Measurements from ENCODE around the gene COL23A1.
"Not testable (repeated sequence)": the region's sequence is repeated elsewhere in the genome, so short reads cannot be mapped to it uniquely, and the experiment has no call there.

Gene COL23A1

DNA sequence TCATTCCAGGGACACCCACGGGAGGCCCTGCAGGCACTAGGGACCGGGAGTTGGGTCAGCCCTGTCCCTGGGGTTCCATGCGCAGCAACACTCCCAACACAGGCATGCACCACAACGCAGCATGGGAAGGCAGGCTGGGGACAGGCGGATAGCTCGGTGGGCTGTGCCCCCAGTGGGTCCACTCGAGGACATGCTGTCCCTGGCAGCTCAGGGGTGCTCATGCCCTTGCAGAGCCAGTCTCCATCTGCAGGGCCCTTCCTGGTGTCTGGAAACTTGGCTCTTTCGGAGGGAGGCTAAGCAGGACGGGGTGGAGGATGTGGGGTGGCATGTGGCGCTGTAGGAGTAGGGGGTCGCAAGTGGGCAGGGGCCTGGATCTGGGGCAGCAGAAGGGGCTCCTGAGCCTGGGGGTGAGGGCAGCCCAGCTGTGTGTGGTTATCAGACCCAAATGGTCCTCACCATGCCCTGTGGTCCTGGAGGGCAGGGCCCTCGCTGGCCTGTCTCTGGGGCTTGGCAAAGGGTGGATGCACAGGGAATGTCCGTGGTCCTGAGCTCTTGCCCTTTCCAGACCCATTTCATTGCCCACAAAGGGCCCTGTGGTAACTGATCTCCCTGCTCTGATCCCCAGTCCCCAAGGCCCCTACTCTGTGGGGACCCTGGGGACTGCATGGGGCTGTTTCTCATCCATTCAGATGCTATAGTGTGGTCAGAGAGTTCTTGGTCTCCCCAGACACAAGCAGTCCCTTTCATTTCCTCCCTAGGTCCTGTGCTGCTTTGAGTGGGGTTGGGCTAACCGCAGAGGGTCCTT lies 267.3 kb downstream of the COL23A1 start:
- H3K9ac ChIP-seq (ENCODE audit: low read depth, low read length): no peak overlapping the region
- H3K4me3 ChIP-seq (ENCODE audit: low read depth, low read length): no peak overlapping the region
- no peaks in the 10 kb centered on the region for H3K9me3 ChIP-seq (ENCODE audit: control insufficient read depth, insufficient read depth, low read length)
- no peak overlapping the region for H3K27ac ChIP-seq (ENCODE audit: low read depth, low read length)
- H3K27me3 ChIP-seq (ENCODE audit: control insufficient read depth, insufficient read depth, low read length): no peaks in the 10 kb centered on the region
- no peaks in the 10 kb centered on the region for H3K4me1 ChIP-seq (ENCODE audit: control insufficient read depth, insufficient read depth, low read length)
- no peaks in the 10 kb centered on the region for H3K36me3 ChIP-seq (ENCODE audit: control insufficient read depth, insufficient read depth, low read length)

DNA sequence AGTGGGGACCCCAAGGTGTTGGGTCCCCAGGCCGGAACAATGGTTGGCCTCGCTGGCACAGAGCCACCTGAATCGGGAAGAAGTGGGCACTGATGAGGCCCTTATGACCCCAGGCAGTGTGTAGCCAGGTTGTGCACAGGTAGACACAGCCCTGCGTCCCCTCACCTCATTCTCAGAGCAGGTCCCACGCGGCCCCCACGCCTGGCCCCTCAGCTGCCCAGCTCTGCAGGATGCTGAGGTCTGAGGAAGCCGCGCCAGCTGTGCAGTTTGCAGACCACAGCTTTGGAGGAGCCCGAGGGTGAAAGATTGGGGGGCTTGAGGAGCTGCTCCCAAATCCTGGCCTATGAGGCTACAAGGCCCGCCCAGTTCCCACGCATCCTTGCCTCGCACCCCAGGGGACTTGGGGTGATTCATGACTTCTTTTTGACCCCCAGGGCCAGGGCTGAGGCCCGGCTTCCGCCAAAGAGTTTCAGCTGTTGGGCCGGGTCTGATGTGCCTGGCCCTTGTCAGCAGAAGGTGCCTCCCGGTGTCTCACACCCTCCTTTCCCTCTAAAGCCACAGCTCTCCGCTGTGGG lies 269.8 kb downstream of the COL23A1 start:
- Histone ChIP-seq H3K9ac (ENCODE audit: low read depth, low read length) (no peak overlapping the region), H3K9me3 (ENCODE audit: control insufficient read depth, insufficient read depth, low read length) (no peaks in the 10 kb centered on the region), H3K27ac (ENCODE audit: low read depth, low read length) (no peak overlapping the region), H3K36me3 (ENCODE audit: control insufficient read depth, insufficient read depth, low read length) (no peaks in the 10 kb centered on the region), H3K27me3 (ENCODE audit: control insufficient read depth, insufficient read depth, low read length) (no peaks in the 10 kb centered on the region), H3K4me1 (ENCODE audit: control insufficient read depth, insufficient read depth, low read length) (no peaks in the 10 kb centered on the region), H3K4me3 (ENCODE audit: low read depth, low read length) (no peak overlapping the region)

DNA sequence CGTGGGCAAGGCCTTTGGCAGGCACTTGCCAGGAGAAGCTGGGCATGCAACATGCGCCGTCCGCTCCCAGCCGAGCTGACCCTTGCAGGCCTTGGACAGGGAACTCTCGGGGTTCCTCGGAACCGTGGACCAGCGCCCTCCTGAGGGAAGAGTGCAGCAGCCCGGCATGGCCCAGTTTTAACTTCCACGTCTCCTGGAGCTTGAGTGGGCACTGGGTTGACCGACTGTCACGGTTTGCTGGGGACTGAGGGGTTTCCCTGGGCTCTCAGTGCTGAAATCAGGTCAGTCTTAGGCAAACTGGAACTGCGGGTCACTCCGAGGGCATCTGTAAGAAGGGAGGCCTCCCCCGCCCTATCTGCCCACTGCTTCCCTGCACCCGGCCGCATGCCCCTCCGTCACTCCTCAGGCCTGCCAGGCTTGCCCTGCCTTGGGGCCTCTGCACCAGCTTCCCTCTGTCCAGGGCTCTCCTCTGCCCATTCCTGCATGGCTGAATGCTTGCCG lies 270.6 kb downstream of the COL23A1 start:
- H3K27me3 ChIP-seq (ENCODE audit: control insufficient read depth, insufficient read depth, low read length): no peaks in the 10 kb centered on the region
- H3K9ac ChIP-seq (ENCODE audit: low read depth, low read length): no peak overlapping the region
- H3K27ac ChIP-seq (ENCODE audit: low read depth, low read length): no peak overlapping the region
- H3K9me3 ChIP-seq (ENCODE audit: control insufficient read depth, insufficient read depth, low read length): no peaks in the 10 kb centered on the region
- H3K36me3 ChIP-seq (ENCODE audit: control insufficient read depth, insufficient read depth, low read length): no peaks in the 10 kb centered on the region
- no peaks in the 10 kb centered on the region for H3K4me1 ChIP-seq (ENCODE audit: control insufficient read depth, insufficient read depth, low read length)
- no peak overlapping the region for H3K4me3 ChIP-seq (ENCODE audit: low read depth, low read length)

DNA sequence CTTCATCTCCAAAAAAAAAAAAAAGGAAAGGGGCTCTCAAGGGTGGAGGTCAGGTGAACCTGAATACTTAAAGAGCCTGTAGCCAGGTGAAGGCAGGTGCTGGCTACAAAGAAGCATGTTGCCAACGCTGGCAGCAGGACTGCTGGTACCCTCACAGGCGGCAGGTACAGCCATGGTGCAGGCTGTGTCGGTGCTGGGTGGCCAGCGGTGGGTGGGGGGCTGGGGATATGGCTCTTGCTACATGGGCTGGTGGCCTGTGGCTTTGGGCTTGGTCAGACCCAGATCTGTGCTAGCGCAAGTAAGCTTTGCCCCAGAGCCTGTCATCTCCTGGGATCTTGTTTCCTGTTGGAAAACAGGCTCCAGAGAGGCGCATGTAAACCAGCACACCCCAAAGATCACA lies 271.3 kb downstream of the COL23A1 start:
- Histone ChIP-seq H3K27ac (ENCODE audit: low read depth, low read length) (no peak overlapping the region), H3K9me3 (ENCODE audit: control insufficient read depth, insufficient read depth, low read length) (no peaks in the 10 kb centered on the region), H3K4me3 (ENCODE audit: low read depth, low read length) (no peak overlapping the region), H3K36me3 (ENCODE audit: control insufficient read depth, insufficient read depth, low read length) (no peaks in the 10 kb centered on the region), H3K27me3 (ENCODE audit: control insufficient read depth, insufficient read depth, low read length) (no peaks in the 10 kb centered on the region), H3K9ac (ENCODE audit: low read depth, low read length) (no peak overlapping the region), H3K4me1 (ENCODE audit: control insufficient read depth, insufficient read depth, low read length) (no peaks in the 10 kb centered on the region)

DNA sequence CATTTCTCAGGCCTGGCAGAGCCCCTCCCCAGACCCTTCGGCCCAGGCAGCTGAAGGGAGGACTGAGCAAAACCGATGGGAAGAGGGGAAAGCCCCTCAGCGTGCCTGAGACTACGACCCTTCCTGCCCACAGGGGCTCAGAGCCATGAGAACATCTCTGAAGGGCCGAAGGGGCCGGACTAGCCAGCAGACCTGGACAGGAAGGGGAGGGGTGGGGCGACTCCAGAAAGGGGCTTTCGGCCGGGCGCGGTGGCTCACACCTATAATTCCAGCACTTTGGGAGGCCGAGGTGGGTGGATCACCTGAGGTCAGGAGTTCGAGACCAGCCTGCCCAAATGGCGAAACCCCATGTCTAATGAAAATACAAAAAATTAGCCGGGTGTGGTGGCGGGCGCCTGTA lies 271.8 kb downstream of the COL23A1 start:
- Histone ChIP-seq H3K9ac (ENCODE audit: low read depth, low read length) (no peak overlapping the region), H3K9me3 (ENCODE audit: control insufficient read depth, insufficient read depth, low read length) (no peaks in the 10 kb centered on the region), H3K27ac (ENCODE audit: low read depth, low read length) (no peak overlapping the region), H3K4me3 (ENCODE audit: low read depth, low read length) (no peak overlapping the region), H3K4me1 (ENCODE audit: control insufficient read depth, insufficient read depth, low read length) (no peaks in the 10 kb centered on the region), H3K27me3 (ENCODE audit: control insufficient read depth, insufficient read depth, low read length) (no peaks in the 10 kb centered on the region), H3K36me3 (ENCODE audit: control insufficient read depth, insufficient read depth, low read length) (no peaks in the 10 kb centered on the region)

DNA sequence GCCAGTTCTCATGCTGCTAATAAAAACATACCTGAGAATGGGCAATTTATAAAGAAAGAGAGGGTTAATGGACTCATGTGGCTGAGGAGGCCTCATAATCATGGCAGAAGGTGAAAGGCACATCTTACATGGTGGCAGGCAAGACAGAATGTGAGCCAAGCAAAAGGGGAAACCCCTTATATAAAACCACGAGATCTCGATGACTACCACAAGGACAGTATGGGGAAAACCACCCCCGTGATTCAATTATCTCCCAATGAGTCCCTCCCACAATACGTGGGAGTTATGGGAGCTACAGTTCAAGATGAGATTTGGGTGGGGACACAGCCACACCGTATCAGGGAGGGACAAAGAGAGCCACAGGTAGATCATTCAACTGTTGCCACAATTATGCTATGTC lies 272.5 kb downstream of the COL23A1 start:
- H3K27me3 ChIP-seq (ENCODE audit: control insufficient read depth, insufficient read depth, low read length); H3K4me3 ChIP-seq (ENCODE audit: low read depth, low read length); H3K4me1 ChIP-seq (ENCODE audit: control insufficient read depth, insufficient read depth, low read length); H3K9me3 ChIP-seq (ENCODE audit: control insufficient read depth, insufficient read depth, low read length); H3K27ac ChIP-seq (ENCODE audit: low read depth, low read length); H3K9ac ChIP-seq (ENCODE audit: low read depth, low read length); H3K36me3 ChIP-seq (ENCODE audit: control insufficient read depth, insufficient read depth, low read length): not testable (repeated sequence)

DNA sequence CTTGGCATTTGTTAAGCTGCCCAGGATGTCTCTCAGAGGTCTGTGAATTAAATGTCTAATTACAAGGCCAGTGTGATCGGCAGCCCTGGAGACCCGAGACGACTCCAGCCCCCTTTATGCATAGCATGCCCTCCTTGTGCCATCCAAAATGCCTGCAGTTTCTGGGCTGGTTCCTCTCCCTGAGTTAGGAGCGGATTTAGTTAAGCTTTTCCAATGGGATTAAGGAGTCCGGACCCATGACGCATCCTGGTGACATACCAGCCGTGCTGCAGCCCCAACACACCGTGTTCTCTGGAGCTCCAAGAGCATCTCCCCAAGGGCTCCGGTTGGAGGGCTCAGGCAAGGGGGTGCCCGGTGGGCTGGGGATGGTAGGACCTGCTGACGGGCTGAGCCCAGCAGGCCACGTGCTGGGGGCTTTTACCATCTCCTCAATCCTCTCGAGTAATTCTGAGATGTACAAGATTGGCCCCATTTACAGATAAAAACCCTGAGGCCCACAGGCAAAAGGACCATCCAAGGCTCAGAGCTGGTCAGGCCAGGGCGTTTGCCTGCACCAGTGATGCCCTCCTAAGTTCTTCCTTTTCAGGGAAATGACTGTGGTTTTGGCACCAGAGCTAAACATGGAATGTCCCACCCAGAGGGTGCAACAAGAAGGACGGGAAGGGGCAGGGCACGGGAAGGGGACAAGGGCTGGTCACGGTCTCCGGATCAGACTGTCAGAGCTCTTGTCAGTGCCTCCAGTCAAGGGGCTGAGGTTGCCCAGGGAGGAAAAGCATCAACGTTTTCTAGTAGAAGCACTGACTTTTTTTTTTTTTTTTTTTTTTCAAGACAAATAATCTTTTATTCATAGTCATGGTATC lies 275.0 kb downstream of the COL23A1 start:
- Histone ChIP-seq H3K4me1 (ENCODE audit: control insufficient read depth, insufficient read depth, low read length) (0 out of 2 replicates have a peak, but pooled peaks cover 3% of the 10 kb centered on the region), H3K9me3 (ENCODE audit: control insufficient read depth, insufficient read depth, low read length) (no peaks in the 10 kb centered on the region), H3K27me3 (ENCODE audit: control insufficient read depth, insufficient read depth, low read length) (no peaks in the 10 kb centered on the region), H3K4me3 (ENCODE audit: low read depth, low read length) (no peak overlapping the region), H3K36me3 (ENCODE audit: control insufficient read depth, insufficient read depth, low read length) (no peaks in the 10 kb centered on the region), H3K9ac (ENCODE audit: low read depth, low read length) (no peak overlapping the region), H3K27ac (ENCODE audit: low read depth, low read length) (no peak overlapping the region)

DNA sequence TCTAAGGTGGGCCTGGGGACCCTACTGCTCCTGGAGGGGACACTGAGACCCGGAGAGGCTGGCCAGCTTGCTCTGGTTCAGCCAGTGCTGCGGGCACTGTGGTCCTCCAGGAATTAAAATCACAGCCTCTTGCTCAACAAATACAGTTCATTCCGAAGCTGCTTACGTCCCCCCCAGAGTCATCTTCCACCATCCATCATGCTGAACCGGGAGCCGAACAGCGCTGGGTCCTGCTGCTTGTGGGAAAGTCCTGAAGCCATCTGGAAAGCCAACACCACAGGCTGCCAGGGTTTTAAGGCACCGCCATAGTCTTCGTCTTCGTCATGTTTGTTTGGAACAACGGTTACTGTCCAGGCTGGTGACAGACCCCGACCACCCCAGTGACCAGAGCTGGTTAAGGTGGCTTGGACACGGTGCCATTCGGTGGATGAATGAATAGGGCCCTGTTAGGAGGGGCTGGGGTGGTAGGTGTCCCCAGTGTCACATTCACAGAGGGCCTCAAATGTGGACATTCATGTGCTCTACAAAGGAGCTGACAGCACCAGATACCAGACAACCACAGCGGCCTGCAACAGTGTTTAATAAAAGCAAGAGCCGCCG lies 276.0 kb downstream of the COL23A1 start:
- Histone ChIP-seq H3K9me3 (ENCODE audit: control insufficient read depth, insufficient read depth, low read length) (no peaks in the 10 kb centered on the region), H3K27ac (ENCODE audit: low read depth, low read length) (no peak overlapping the region), H3K4me3 (ENCODE audit: low read depth, low read length) (no peak overlapping the region), H3K9ac (ENCODE audit: low read depth, low read length) (no peak overlapping the region), H3K27me3 (ENCODE audit: control insufficient read depth, insufficient read depth, low read length) (no peaks in the 10 kb centered on the region), H3K36me3 (ENCODE audit: control insufficient read depth, insufficient read depth, low read length) (no peaks in the 10 kb centered on the region), H3K4me1 (ENCODE audit: control insufficient read depth, insufficient read depth, low read length) (0 out of 2 replicates have a peak, but pooled peaks cover 3% of the 10 kb centered on the region)

DNA sequence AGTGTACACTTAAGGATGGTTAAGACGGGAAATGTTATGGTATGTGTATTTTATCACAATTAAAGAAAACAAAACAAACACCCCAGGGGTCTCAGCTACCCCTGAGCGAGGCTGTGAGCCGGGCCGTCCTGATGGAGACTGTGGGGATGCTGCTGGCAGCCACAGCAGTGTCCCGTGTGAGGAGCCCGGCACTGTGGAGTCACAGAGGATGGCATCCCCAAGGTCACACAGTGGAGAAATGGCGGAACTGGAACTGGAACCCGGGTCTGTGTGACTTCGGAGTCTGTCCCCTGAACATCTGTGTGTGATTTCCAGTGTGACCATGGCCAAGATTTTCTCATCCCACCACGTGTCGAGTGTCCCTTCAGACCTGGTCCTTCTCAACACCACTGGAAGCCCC lies 276.9 kb downstream of the COL23A1 start:
- Histone ChIP-seq H3K4me3 (ENCODE audit: low read depth, low read length) (no peak overlapping the region), H3K9me3 (ENCODE audit: control insufficient read depth, insufficient read depth, low read length) (no peaks in the 10 kb centered on the region), H3K4me1 (ENCODE audit: control insufficient read depth, insufficient read depth, low read length) (0 out of 2 replicates have a peak, but pooled peaks cover 3% of the 10 kb centered on the region), H3K36me3 (ENCODE audit: control insufficient read depth, insufficient read depth, low read length) (no peaks in the 10 kb centered on the region), H3K27ac (ENCODE audit: low read depth, low read length) (no peak overlapping the region), H3K9ac (ENCODE audit: low read depth, low read length) (no peak overlapping the region), H3K27me3 (ENCODE audit: control insufficient read depth, insufficient read depth, low read length) (no peaks in the 10 kb centered on the region)

DNA sequence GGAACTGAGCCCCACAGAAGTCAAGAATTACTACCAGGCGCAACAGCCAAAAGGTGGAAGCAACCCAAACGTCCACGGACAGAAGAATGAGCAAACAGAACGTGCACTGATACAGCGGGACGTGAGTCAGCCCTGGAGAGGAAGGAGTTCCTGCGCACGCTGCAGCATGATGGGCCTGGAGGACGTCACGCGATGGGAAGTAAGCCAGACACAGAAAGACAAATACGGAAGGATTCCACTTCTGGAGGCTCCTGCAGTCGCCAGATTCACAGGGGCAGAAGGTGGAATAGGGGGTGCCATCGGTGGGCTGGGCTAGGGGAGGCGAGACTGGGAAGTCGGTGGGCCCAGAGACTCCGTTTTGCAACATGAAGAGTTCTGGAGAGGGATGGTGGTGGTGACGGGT lies 277.3 kb downstream of the COL23A1 start:
- H3K27me3 ChIP-seq (ENCODE audit: control insufficient read depth, insufficient read depth, low read length): no peaks in the 10 kb centered on the region
- no peaks in the 10 kb centered on the region for H3K36me3 ChIP-seq (ENCODE audit: control insufficient read depth, insufficient read depth, low read length)
- no peak overlapping the region for H3K4me3 ChIP-seq (ENCODE audit: low read depth, low read length)
- H3K4me1 ChIP-seq (ENCODE audit: control insufficient read depth, insufficient read depth, low read length): 0 out of 2 replicates have a peak, but pooled peaks cover 3% of the 10 kb centered on the region
- no peak overlapping the region for H3K27ac ChIP-seq (ENCODE audit: low read depth, low read length)
- no peaks in the 10 kb centered on the region for H3K9me3 ChIP-seq (ENCODE audit: control insufficient read depth, insufficient read depth, low read length)
- H3K9ac ChIP-seq (ENCODE audit: low read depth, low read length): no peak overlapping the region

All from HUES48 (cell line).